Breast epithelium (tissue), 3 donors: ENCODE measurements around the gene DNM3.

Source experiments
- POLR2A ChIP-seq: fragments of 450-650 bp; IDR thresholded peaks from one replicate; pipeline ENCODE4 v1.6.1; 2016; ENCODE audit warnings: antibody characterized with exemption, mild to moderate bottlenecking, moderate library complexity
- POLR2AphosphoS5 ChIP-seq, 3 donors: sonication (generic); formaldehyde crosslinking; IDR thresholded peaks; one replicate each; pipeline ENCODE4 v1.6.1; 2017; ENCODE audit warnings: antibody characterized with exemption in 3 of 3
- TF ChIP-seq, protein P1 (sequence below), 3 donors: fragments of 450-650 bp; IDR thresholded peaks; one replicate each; pipeline ENCODE4 v1.5.1; 2016 to 2017; ENCODE audit warnings: antibody characterized with exemption in 3 of 3, mild to moderate bottlenecking in 3 of 3, moderate library complexity in 3 of 3

DNA sequence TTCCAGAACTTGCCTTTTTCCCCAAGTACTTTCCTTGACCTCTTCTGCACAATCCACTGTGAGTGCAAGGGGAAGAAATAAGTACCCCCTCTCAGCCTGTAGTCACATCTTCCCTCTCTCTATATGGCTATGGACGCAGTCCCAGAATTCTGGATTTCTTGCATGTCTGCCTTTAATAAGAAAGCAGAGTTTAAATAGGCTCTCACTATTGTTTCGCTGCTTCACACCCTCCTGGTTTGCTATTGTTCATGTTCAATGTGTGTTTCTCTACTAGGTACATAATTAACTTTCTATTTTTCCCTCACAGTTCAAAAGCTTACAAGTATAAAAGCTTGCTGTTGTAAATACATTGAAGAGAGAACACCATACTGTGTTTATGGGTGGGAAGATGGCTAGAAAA lies 397.7 kb downstream of the DNM3 start:
- TF ChIP-seq, protein P1, sequence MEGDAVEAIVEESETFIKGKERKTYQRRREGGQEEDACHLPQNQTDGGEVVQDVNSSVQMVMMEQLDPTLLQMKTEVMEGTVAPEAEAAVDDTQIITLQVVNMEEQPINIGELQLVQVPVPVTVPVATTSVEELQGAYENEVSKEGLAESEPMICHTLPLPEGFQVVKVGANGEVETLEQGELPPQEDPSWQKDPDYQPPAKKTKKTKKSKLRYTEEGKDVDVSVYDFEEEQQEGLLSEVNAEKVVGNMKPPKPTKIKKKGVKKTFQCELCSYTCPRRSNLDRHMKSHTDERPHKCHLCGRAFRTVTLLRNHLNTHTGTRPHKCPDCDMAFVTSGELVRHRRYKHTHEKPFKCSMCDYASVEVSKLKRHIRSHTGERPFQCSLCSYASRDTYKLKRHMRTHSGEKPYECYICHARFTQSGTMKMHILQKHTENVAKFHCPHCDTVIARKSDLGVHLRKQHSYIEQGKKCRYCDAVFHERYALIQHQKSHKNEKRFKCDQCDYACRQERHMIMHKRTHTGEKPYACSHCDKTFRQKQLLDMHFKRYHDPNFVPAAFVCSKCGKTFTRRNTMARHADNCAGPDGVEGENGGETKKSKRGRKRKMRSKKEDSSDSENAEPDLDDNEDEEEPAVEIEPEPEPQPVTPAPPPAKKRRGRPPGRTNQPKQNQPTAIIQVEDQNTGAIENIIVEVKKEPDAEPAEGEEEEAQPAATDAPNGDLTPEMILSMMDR (IDR thresholded peaks at IDR 0.05), result no peak
- TF ChIP-seq POLR2AphosphoS5 (IDR thresholded peaks at IDR 0.05) (no peak), POLR2A (no peak)
